OCI-LY1 (cell line): ENCODE measurements around the gene KCMF1.

Source experiments
- EZH2 ChIP-seq: fragments of 200-600 bp; sonication (generic), shearing (Covaris generic); IDR thresholded peaks from 2 replicates; pipeline ENCODE4 v1.8.0; 2017; ENCODE audit warnings: borderline replicate concordance, mixed run types, mild to moderate bottlenecking, antibody characterized with exemption, low read length, moderate library complexity, mixed read lengths
- TF ChIP-seq, protein P1 (sequence below): fragments of 200-600 bp; sonication (generic), shearing (Covaris generic); IDR thresholded peaks from 2 replicates; pipeline ENCODE4 v1.5.1; 2017; ENCODE audit warnings: mild to moderate bottlenecking, antibody characterized with exemption, low read length, moderate library complexity, mixed read lengths

DNA sequence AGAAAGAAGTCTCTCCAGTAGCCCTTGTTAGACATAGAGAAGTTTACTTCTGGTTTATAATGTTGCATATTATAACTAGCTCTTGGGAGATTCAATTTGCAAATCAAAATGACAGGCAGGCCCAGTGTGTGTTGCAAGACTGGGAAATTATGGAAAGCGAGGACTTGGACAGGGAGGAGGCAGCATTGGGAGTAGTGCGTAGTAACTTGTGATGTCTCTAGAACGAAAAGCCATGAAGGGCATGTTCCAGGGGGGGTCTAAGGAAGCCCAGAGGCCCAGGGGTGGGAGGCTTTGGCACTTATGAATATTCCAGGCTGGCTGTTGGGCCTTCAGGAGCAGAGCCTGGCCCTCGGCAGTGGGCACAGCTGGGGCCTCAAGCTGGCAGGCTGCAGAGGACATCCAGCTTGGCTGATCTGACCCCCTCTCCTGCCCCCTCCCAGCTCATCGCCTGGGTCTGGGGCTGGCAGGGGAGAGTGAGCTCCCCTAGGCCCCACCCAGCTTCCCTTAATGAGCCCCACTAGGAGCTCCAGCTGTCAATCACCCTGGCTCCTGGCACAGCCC, 107.0 kb downstream of the KCMF1 start:
- TF ChIP-seq, protein P1, sequence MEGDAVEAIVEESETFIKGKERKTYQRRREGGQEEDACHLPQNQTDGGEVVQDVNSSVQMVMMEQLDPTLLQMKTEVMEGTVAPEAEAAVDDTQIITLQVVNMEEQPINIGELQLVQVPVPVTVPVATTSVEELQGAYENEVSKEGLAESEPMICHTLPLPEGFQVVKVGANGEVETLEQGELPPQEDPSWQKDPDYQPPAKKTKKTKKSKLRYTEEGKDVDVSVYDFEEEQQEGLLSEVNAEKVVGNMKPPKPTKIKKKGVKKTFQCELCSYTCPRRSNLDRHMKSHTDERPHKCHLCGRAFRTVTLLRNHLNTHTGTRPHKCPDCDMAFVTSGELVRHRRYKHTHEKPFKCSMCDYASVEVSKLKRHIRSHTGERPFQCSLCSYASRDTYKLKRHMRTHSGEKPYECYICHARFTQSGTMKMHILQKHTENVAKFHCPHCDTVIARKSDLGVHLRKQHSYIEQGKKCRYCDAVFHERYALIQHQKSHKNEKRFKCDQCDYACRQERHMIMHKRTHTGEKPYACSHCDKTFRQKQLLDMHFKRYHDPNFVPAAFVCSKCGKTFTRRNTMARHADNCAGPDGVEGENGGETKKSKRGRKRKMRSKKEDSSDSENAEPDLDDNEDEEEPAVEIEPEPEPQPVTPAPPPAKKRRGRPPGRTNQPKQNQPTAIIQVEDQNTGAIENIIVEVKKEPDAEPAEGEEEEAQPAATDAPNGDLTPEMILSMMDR = no peak
- TF ChIP-seq EZH2 = no peak
